ENCODE results near the gene DPP10.

DPP10 gene

GRCh38 chr2:115771516-115771915 is 1329.1 kb downstream of the DPP10 start:
- TF ChIP-seq CTCF (IDR thresholded peaks at IDR 0.05; ENCODE audit: insufficient read depth, low read depth, low read length, missing control alignments): no peak
- no peak overlapping the region for H3K4me3 ChIP-seq (ENCODE audit: low read length)
- DNase-seq (ENCODE audit: low read depth): no peak

- TF ChIP-seq CTCF (IDR thresholded peaks at IDR 0.05; ENCODE audit: insufficient read depth, low read depth, low read length, missing control alignments): no peak
- DNase-seq (ENCODE audit: low read depth): no peak
- no peak overlapping the region for H3K4me3 ChIP-seq (ENCODE audit: low read length)
Measured at GRCh38 chr2:115774361-115774760, 1331.9 kb downstream of the DPP10 start.

- DNase-seq (ENCODE audit: low read depth): no peak
- no peak for TF ChIP-seq CTCF (IDR thresholded peaks at IDR 0.05; ENCODE audit: insufficient read depth, low read depth, low read length, missing control alignments)
- no peak overlapping the region for H3K4me3 ChIP-seq (ENCODE audit: low read length)
Measured at GRCh38 chr2:115779085-115779632, 1336.7 kb downstream of the DPP10 start.

GRCh38 chr2:115782286-115782685 is 1339.8 kb downstream of the DPP10 start:
- no peak for TF ChIP-seq CTCF (IDR thresholded peaks at IDR 0.05; ENCODE audit: insufficient read depth, low read depth, low read length, missing control alignments)
- H3K4me3 ChIP-seq (ENCODE audit: low read length): no peak overlapping the region
- no peak for DNase-seq (ENCODE audit: low read depth)

GRCh38 chr2:115796078-115796477 is 1353.6 kb downstream of the DPP10 start:
- no peak for TF ChIP-seq CTCF (IDR thresholded peaks at IDR 0.05; ENCODE audit: insufficient read depth, low read depth, low read length, missing control alignments)
- no peak overlapping the region for H3K4me3 ChIP-seq (ENCODE audit: low read length)
- no peak for DNase-seq (ENCODE audit: low read depth)

GRCh38 chr2:115807276-115807675 is 1364.8 kb downstream of the DPP10 start:
- DNase-seq (ENCODE audit: low read depth): no peak
- no peak overlapping the region for H3K4me3 ChIP-seq (ENCODE audit: low read length)
- TF ChIP-seq CTCF (IDR thresholded peaks at IDR 0.05; ENCODE audit: insufficient read depth, low read depth, low read length, missing control alignments): no peak

- H3K4me3 ChIP-seq (ENCODE audit: low read length): no peak overlapping the region
- DNase-seq (ENCODE audit: low read depth): no peak
- no peak for TF ChIP-seq CTCF (IDR thresholded peaks at IDR 0.05; ENCODE audit: insufficient read depth, low read depth, low read length, missing control alignments)
Measured at GRCh38 chr2:115825912-115826311, 1383.5 kb downstream of the DPP10 start.

Data from epithelial cell of esophagus (primary cell).